Activated CD4-positive, alpha-beta T cell treated with anti-CD3 and anti-CD28 coated beads, Interleukin-2, amount 50 U/mL, for 1 hour (primary cell): ENCODE measurements around the gene GATM.
"Not testable (repeated sequence)": the region's sequence is repeated elsewhere in the genome, so short reads cannot be mapped to it uniquely, and the experiment has no call there.

ENCODE experiments used
- DNase-seq: peaks from one replicate; pipeline ENCODE4 v3.0.0-alpha.2; 2020

The GATM gene

DNA sequence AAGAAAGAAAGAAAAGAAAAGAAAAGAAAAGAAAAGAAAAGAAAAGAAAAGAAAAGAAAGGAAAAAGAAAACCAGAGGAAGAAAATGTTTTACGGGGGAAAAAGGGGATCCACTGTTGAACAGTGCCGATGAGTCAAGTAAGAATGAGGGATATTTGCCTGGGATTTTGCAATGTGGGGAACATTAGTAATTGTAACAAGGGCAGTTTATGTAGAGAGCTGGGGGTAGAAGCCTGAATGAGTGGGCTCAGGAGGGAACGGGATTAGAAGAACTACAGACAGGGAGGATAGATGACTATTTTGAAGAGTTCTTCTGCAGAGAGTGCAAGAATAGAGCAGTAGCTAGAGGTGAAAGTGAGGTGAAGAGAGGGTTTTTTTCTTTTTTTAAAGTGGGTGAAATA, 28.7 kb downstream of the GATM start:
- DNase-seq: no peak

GRCh38 chr15:45347989-45348388, 30.4 kb downstream of the GATM start:
- DNase-seq: no peak

DNA sequence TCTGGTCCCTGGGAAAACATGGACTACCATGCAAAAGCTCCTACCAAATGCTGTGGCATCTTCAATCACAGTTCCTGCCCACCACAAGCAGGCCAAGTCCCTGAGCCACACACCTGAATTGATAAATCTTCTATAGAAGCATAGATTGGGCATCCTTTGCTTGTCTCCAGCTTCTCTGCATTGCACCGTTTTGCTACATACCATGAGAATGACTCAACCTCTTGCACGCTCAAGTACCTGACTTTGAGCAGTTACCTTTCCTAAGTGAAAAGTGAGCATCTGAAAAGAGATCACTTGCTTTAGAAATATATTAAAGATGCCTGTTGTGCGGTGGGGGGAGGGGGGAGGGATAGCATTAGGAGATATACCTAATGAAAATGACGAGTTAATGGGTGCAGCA, 31.3 kb downstream of the GATM start:
- no peak for DNase-seq

DNA sequence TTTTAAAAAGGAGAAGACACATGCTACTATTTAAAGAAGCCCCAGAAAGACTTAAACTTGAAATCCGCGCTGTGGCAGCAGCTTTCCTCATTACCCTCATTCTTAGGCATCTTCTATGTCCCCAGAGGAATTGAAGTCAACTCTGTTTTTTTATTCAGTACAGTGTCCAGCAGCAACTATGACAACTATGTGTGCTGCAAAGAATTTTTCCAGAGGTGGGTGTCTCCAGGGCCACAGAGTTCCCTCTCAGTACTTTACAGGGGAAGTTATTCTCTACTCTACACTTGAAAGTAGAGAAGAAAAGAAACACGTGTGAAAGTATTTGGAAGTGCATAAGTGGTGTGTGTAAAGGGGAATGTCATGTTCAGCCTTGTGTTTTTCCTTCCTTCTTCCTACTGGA, 32.0 kb downstream of the GATM start:
- no peak for DNase-seq

DNA sequence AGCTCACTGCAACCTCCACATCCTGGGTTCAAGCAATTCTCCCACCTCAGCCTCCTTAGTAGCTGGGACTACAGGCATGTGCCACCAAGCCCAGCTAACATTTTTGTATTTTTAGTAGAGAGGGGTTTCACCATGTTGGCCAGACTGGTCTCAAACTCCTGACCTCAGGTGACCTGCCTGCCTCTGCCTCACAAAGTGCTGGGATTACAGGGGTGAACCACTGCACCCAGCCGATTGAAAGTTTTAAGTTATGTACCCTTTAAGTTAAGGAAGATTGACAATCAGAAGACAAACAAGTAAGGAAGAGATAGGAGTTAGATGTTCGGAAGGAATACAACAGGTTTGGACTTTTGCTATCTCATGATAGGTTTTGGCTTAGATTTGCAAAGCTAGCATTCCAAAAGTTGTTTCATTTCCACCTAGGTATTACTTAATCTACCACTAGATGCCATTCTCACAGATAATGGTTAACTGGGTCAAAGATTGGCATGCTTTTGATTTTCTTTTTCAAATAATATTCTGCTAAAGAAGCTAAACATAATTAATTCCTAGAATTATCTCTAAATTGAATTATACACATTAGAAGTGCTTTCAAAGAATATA, 35.0 kb downstream of the GATM start:
- no peak for DNase-seq

DNA sequence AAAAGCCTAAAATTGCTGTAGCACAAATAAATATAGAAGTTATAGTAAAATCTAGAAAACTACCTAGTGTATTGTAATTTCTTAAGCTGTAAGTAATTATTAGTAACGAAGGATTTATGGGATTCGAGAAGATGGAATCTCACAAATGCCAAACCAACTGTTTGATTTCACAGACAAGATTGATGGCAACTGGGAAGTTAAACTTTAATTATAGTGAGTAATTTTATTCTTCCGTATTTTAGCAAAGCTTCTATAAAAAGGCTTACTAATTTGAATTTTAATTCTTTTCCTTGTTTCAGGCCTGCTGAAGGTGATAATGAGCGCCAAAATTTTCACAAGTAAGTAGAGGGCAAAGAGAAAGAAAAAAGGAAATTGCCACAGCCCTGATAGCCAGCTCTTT, 36.6 kb downstream of the GATM start:
- DNase-seq: no peak

DNA sequence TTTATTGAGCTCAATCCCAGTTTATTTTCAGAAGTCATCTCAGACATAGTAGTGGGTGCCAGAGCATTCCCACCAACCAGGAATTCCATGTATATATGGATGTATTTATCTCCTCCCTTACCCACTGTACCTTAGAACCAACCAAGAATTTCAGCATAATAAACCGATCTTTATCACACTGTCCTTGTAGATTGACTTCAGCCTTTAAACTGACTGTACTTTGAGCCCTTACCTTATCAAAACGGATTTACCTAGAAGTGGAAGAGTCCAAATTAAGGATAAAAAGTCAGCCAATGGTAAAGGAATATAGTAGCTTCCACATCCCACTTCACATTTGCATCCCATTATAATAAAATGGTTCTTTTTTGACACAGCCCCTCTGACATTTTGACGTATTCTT, 37.9 kb downstream of the GATM start:
- DNase-seq: no peak

GRCh38 chr15:45338417-45338816, 39.9 kb downstream of the GATM start:
- no peak for DNase-seq

- DNase-seq: no peak
Observed at GRCh38 chr15:45337224-45337623, 41.1 kb downstream of the GATM start.

GRCh38 chr15:45333550-45333949, 44.8 kb downstream of the GATM start:
- no peak for DNase-seq

DNA sequence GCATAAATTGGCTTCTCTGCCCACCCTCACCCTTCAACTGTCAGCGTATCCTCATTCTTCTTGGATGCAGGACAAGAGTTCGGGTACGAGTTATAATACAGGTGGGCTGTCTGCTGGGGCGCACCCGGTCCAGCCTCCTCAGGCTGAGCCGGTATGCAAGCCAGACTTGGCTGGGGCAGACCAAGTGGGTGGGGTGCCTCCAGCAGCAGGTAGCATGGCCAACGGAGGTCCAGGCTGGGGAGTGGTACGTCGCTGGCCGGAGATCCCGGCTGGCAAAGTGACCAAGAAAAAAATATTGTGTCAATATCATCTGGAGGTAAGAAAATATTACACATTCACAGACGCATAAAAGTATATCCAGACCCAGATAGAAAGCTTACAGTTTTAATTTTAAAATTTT, 45.6 kb downstream of the GATM start:
- DNase-seq: no peak

DNA sequence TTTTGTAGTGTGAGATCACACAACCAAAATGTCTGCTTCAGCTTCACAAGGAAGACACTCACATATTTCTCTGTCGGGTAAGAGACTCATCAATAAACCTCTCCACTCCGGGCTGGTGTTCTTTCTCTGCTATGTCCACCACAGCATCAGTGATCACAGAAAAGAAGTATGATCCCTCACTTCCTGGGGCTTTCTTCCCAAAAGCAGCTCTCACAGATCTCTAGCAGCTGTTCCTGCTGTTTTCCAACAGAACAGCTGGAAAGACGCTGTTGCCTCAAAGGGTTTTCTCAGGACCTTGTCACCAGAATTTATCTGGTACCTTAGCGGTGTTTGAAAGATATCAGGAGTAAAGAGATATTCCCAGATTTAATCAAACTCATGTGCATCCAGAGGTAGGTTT, 46.4 kb downstream of the GATM start:
- no peak for DNase-seq

DNA sequence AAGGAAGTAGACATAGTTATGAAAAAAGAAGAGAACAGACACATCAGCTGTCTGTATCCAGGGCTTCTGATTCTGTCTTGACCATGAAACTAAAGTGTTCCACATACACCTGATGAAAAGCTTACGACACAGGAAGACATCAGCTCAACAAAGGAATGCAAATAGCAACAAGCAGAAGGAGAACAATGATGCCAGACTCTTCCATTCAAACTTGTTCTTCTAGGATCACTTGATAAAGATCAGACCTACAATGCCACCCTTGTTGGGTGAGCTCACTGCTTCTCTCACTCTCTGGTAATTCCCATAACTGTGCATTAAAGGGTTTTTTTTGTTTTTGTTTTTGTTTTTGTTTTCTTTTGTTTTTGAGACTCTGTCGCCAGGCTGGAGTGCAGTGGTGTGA, 49.7 kb downstream of the GATM start:
- no peak for DNase-seq

DNA sequence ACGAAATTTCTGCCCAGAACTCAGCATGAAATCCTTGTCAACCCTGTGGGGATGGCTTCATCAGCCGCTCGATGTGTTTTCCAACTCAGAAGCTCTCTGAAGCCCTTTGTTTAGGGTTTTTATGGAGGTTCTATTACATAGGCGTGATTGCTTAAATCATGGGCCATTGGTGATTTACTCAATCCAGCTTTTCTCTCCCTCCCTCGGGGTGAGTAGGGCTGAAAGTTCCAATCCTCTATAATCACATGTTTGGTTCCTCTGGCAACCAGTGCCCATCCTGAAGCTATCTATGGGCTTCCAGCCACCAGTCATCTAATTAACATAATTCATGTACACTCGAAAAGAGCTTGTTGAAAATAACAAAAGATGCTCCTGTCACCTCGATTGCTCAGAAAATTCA, 51.6 kb downstream of the GATM start:
- no peak for DNase-seq

DNA sequence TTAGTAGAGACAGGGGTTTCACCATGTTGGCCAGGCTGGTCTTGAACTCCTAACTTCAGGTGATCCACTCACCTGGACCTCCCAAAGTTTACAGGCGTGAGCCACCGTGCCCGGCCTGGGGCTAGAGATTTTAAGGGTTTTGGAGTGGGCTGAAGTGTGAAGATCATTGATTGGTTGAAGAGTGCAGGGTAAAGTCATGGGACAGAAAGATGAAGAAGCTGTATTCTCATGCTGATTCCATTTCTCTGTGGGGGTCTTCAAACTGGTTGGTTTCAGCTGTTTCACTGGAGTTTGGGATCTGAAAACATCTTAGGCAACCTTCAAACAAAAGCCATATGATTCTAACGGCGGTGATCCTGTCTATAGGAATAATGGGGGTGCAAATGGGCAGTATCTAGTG, 52.1 kb downstream of the GATM start:
- no peak for DNase-seq

DNA sequence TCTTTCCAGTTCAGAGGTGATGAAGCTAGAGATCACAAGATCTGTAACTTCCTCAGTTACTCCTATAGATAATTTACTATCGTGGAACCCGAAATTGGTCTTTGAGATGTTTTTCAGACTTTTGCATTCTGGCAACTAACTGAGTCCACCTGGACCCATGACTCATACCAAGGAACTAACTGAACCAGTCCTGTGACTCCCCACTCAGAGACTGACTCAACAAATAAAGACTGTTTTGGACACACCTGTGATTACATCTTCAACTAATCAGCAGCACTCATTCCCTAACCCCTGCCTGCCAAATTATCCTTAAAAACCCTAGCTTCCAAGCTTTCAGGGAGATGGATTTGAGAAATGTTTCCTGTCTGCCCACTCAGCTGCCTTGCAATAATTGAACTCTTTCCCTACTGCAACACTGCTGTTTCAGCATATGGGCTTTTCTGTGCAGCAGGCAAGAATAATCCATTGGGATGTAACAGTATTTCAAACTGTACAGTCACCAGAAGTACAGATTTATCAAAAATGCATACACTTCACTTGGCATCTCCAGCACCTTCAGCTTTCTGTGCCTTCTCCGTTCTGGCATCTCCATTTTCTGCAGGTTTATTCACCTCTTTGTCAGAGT, 57.7 kb downstream of the GATM start:
- DNase-seq: no peak

GRCh38 chr15:45319472-45320214, 58.7 kb downstream of the GATM start:
- no peak for DNase-seq

DNA sequence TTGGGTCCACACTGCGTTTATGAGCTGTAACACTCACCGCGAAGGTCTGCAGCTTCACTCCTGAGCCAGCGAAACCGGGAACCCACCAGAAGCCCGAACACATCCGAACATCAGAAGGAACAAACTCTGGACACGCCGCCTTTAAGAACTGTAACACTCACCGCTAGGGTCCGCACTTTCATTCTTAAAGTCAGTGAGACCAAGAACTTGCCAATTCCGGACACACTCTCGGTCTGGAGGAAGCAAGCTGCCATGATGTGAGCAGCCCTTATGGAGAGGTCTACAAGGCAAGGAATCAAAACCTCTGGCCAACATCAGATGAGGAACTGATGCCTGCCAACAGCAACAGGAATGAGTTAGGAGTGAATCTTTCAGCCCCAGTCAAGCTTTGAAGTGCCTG, 63.4 kb downstream of the GATM start:
- DNase-seq: no peak

- not testable (repeated sequence) for DNase-seq
Observed at GRCh38 chr15:45314117-45314516, 64.2 kb downstream of the GATM start.
